Stimulated activated CD8-positive, alpha-beta memory T cell treated with anti-CD3 and anti-CD28 coated beads, Interleukin-12 subunit alpha, Interleukin-12 subunit beta, amount 100 ng/mL, for 24 hours (primary cell): ENCODE measurements around the gene LAMA3.

ENCODE experiments used
- DNase-seq: peaks from one replicate; pipeline ENCODE4 v3.0.0-alpha.2; 2020; ENCODE audit errors: extremely low read depth

LAMA3 gene

GRCh38 chr18:23689031-23689615 is at the start of gene LAMA3:
Gene LAMA3, plus strand, starts transcription at chr18:23689453. Its CDS starts 231 bp downstream, at chr18:23689684.
- DNase-seq = no peak

DNA sequence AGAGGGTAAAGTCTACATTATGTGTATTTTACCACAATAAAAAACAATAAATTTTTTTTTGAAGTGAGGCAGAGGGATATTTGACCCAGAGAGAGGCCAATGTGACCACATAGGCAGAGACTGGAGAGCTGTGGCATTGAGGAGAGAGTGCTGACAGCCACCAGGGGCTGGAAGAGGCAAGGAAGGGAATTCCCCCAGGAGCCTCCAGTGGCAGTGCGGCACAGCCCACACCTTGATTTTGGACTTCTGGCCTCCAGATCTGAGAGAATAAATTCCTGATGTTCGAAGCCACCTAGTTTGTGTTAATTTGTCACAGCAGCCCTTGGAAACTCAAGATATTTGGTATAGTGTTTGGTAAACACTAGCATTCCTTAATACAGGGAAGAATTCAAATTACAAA is 49.2 kb upstream of the LAMA3 start:
- DNase-seq = no peak

- DNase-seq = no peak
These were observed 48.0 kb upstream of the LAMA3 start for GRCh38 chr18:23641143-23641720.

DNA sequence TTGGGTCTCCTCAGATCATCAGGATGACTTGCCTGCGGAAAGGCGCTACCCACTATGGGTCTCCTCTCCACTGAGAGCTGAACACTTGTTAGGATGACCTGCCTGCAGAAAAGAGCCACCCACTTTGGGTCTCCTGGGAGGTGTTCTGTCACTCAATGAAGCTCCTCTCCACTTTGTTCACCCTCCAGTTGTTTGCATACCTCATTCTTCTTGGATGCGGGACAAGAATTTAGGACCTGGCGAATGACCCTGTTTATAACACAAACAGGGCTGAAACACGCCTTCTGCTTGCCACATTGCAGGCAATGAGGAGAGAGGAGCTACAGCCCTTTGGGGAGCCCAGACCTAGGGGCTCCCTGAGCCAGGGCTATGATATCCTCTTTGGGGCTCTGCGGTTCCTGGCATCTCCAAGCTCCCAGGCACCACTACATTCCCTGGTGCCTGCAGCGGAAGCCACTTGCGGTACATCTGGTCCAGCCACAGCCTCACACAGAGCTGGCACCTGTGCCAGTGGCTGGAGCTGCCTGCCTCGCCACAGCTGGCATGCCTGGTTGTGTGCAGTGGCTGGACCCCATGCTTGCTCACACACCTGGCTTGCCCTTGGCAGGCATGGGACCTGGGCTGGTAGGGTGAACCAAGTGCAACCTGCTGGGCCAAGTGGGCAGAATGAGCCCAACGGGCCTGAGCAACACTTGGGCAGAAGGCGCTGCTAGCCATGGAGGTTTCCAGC is 47.2 kb upstream of the LAMA3 start:
- no peak for DNase-seq

DNA sequence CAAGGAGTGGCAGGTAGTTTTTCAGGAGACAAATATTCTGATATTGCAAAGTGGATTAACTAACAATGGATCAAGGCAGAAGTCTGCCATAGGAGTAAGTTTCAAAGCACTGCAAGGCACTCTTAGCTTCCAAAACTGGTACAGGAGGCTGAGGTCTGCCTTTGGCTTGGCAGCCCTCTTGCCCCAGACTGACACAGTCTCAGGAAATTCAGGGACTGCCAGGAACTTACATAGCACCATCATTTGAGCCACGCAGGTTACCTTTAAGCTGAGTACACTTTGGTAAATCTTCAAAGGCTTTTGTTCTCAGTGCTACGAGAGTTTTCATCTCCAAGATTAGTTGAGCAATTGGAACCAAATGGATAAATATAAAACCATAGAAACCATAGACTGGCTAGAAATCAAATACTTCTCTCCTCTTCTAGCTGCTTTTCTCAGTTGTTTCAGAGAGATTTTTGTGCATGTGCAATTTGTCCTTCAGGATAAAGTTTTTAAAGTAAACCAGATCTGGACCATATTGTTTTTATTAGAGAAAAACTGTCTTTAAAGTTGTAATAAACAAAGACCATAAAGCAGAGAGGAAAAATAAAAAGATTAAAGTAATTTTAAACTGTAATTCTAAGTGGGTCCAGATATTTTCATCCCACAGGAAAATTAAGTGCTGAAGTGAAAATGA is 45.3 kb upstream of the LAMA3 start:
- DNase-seq = no peak

DNA sequence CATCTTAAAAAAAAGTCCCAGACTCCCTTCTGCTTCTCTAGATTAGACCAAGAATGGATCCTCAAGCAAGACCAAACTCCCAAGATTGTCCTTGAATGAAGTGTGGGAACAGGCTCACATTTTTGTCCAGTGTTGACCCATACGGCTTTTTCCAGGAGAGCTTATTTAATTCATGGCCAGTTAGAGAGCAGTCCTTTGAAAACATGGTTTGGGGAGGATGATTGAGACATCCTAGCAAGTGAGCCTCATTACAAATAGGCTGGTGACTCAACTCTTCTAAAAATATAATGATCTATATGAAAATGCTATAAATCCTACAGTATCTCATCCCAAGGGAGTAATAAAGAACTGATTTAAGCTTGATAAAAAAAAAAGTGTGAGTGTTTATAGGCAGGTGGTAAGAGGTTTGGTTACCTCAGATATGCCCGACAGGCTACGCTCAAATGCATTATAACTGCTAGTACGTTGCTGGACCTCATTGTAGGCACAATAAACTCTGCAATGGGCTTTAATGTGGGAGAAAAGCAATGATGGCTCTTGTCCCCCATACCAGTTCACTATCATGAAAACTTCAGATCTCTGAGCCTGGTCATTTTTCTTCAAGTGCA is 43.6 kb upstream of the LAMA3 start:
- DNase-seq = no peak

GRCh38 chr18:23646282-23646681 is 43.0 kb upstream of the LAMA3 start:
- DNase-seq = no peak

DNA sequence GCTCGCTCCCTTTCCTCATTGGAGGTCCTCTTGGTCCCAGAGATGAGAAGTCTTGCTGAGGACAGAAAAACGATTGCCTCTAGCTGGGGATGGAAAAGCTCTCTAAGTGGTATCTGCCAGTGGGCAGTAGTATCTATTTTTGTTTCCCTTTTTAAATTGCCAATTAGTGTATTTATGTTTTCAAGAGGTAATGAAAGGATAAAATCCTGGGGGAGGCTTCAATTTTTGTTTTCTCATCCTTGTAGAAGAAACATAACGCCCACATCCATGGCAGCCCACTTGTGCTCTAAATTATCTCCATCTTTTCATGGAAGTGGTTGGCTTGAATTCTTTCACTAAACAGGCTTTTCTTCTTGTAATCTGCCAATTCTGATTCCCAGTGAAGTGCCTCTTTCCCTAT is 40.8 kb upstream of the LAMA3 start:
- DNase-seq = no peak

DNA sequence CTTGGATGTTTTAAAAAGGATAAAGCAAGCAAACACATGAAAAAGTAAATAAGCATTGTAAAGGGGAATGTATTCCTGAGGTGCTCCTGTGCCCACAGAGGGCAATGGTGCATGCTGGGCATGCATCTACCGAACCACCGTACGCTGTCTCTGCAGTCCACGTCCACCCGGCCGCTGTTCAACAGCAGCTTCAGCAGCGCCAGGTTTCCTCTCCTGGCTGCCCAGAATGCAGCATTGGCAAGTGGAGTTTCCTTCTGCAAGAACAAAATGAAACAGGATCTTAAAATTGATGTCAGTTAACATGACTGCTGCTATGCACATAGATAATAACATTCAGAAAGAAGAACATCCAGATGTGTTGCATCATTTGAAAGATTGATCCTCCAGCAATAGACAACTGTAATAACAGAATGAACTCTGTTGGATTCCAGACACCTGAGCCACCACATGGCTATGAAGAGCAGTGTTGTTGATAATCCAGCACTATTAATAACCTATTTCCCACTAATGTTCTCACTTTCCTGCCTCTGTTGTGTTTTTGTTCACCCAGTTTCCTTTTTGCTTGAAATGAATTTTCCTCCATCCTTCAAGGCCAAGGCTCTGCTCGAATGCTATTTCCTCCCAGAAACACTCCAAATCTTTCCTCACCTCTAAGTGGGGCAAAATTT is 40.2 kb upstream of the LAMA3 start:
- DNase-seq = no peak

GRCh38 chr18:23650968-23651927 is 38.0 kb upstream of the LAMA3 start:
- DNase-seq = no peak

GRCh38 chr18:23652232-23652631 is 37.0 kb upstream of the LAMA3 start:
- no peak for DNase-seq

DNA sequence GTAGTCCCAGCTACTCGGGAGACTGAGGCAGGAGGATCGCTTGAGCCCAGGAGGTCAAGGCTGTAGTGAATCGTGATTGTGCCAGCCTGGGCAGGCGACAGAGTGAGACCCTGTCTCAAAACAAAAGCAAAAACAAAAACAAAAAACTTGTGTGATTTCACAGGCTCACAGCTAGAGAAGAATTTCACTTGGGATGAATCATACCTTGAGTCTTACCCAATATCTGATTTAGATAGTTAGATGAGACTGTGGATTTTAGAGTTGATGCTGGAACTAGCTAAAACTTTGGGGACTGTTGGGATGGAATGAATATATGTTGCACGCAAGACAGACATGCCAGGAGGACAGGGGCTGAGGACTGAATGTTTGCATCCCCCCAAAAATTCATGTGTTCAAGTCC is 31.0 kb upstream of the LAMA3 start:
- no peak for DNase-seq

GRCh38 chr18:23661735-23662308 is 27.4 kb upstream of the LAMA3 start:
- DNase-seq = no peak

DNA sequence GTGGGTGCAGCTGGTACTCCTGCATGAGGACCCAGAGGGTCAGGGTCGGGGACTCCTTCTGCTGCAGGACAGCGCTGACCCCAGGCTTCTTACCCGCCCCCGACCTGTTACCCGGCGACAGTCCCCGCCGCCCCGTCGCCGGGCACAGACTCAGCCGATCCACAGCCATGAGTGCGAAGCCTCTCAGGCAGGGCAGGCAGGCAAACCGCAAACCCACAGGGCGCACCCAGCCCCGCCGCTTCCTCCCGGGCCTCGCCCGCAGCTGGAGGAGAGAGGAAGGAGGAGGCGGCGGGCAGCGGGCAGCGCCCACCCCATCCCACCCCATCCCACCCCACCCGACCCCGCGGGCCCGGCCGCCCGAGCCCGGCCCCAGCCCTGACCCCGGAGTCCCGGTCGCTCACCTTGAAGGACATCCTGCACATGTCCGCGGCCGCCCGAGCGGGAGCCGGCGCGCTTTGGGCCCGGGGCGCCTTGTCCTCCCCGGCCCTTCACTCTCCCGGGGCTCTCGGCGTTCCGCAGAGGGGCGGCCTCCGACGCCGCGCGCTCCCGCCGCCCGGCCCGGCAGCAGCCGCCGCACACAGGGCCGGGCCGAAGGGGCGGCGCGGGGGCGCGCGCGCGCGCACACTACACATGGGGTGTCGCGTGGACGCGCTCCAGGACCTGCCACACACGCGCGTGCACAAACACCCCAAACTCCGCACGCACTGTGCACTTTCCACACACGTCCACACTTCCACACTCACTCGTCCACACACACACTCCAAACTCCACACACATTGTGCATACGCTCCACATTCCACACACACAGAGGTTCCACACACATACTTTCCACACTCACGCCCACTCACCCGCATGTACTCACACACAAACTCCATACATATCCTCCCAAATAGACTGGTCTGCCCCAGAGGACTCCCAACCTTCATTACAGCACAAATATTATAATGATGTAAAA is 26.7 kb upstream of the LAMA3 start, which contains the start of gene ANKRD29:
ANKRD29 (minus strand) TSS at position 603 of the 955 bp plus-strand sequence; CDS start at position 422, 181 bp downstream.
- no peak for DNase-seq

DNA sequence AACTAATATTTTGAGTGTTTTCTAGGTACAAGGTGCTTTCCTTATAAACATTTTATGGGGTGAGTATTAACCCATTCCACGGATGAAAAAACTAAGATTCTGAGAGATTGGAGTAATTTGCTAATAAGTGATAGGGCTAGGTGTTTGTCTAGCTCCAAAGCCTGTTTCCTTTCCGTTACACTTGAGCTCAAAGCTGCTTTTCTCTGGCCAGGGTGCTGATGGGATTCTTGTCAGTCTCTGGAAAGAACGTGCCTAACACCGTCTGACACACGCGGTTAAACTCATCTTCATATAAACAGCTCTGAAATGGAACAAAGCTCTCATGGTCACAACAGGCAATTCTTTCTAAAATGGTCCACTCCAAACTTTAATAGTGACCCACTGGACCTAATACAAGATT is 24.6 kb upstream of the LAMA3 start:
- no peak for DNase-seq

GRCh38 chr18:23667114-23667513 is 22.1 kb upstream of the LAMA3 start:
- no peak for DNase-seq

- no peak for DNase-seq
These were observed 20.5 kb upstream of the LAMA3 start for GRCh38 chr18:23668731-23669130.

DNA sequence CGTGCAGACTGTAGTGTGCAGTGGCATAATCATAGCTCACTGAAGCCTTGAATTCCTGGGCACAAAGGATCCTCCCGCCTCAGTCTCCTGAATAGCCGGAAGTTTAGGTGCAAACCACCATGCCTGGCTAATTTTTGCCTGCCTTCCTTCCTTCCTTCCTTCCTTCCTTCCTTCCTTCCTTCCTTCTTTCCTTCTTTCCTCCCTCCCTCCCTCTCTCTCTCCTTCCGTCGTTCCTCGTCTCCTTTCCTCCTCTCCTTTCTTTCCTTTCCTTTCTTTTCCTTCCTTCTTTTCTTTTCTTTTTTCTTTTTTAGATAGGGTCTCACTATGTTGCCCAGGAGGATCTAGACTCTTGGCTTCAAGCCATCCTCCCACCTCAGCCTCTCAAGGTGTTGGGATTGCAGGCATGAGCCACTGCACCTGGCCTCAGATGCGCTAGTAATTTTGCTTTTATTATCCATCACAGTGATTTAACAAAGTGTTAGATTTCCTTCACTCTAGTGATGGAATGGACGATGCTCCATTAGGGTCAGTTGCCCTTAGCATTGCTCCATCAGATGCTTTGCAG is 20.0 kb upstream of the LAMA3 start:
- DNase-seq = no peak
